HAP-1 (cell line): ENCODE measurements around the gene NEK4.

Source experiments
- DNase-seq, 2 experiments: peaks; one replicate each; pipeline ENCODE4 v3.0.0-alpha.2; 2016 to 2020; ENCODE audit warnings: low spot score in 2 of 2
- H3K27me3 ChIP-seq: fragments of 250-450 bp; sonication (Bioruptor Pico); 2 replicates; pipeline ENCODE4 v1.5.1; 2020; ENCODE audit warnings: low read depth, mild to moderate bottlenecking, moderate library complexity
- H3K36me3 ChIP-seq: fragments of 250-450 bp; sonication (Bioruptor Pico); replicated peaks from 2 replicates; pipeline ENCODE4 v1.5.1; 2020; ENCODE audit warnings: mild to moderate bottlenecking
- H3K4me1 ChIP-seq: fragments of 250-450 bp; sonication (Bioruptor Pico); 2 replicates; pipeline ENCODE4 v1.5.1; 2020; ENCODE audit warnings: mild to moderate bottlenecking
- H3K4me3 ChIP-seq: fragments of 250-450 bp; sonication (Bioruptor Pico); 2 replicates; pipeline ENCODE4 v1.5.1; 2020; ENCODE audit warnings: mild to moderate bottlenecking, moderate library complexity
- H3K9me3 ChIP-seq: fragments of 250-450 bp; sonication (Bioruptor Pico); 2 replicates; pipeline ENCODE4 v1.5.1; 2020; ENCODE audit warnings: mild to moderate bottlenecking, moderate library complexity
- in situ Hi-C: fragments of 300-500 bp; cut with MboI; formaldehyde crosslinking; loops from 3 replicates; pipeline ENCODE4 v1.14.3; 2020; ENCODE audit warnings: low sequenced_read_pairs, inconsistent platforms, mixed read lengths

The NEK4 gene

DNA sequence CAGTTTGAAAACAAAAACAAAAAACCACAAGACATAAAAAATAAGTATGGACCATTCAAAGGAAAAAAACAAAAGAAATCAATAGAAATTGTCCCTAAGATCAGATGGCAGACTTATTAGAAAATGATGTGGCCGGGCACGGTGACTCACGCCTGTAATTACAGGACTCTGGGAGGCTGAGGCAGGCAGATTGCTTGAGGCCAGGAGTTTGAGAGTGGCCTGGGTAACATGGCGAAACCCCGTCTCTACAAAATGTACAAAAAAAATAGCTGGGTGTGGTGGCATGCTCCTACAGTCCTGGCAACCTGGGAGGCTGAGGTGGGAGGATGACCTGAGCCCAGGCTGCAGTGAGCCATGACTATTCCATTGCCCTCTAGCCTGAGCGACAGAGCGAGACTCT, 48.2 kb downstream of the NEK4 start:
- Histone ChIP-seq H3K9me3 (no peaks in the 10 kb centered on the region), H3K4me1 (no peaks in the 10 kb centered on the region), H3K36me3 (peaks cover 4% of the 10 kb centered on the region), H3K4me3 (no peak overlapping the region), H3K27me3 (no peaks in the 10 kb centered on the region)
- in situ Hi-C loops: no loop called here
- no peak for DNase-seq

GRCh38 chr3:52721730-52722008, 49.1 kb downstream of the NEK4 start:
- H3K36me3 ChIP-seq: peaks cover 4% of the 10 kb centered on the region
- H3K4me1 ChIP-seq: no peaks in the 10 kb centered on the region
- H3K4me3 ChIP-seq: no peak overlapping the region
- H3K27me3 ChIP-seq: no peaks in the 10 kb centered on the region
- in situ Hi-C loops: no loop called here
- no peak for DNase-seq
- H3K9me3 ChIP-seq: no peaks in the 10 kb centered on the region

GRCh38 chr3:52721002-52721729, 49.6 kb downstream of the NEK4 start:
- Histone ChIP-seq H3K27me3 (no peaks in the 10 kb centered on the region), H3K36me3 (peaks cover 4% of the 10 kb centered on the region), H3K4me3 (no peak overlapping the region), H3K9me3 (no peaks in the 10 kb centered on the region), H3K4me1 (no peaks in the 10 kb centered on the region)
- DNase-seq: no peak
- in situ Hi-C loops: no loop called here

DNA sequence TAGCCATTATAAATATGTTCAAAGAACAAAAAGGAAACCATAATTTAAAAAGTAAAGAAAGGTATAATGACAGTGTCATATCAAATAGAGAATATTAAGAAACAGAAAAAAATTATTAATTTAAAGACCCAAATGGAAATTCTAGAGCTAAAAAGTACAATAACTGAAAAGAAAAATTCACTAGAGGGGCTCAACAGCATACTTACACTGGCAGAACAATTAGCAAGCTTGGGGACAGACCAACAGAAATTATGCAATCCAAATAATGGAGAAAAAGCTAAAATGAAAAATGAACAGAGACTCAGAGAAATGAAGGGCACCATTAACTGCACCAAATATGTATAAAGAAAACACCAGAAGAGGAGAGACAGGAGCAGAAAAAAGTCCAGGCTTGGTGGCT, 51.1 kb downstream of the NEK4 start:
- H3K27me3 ChIP-seq: no peaks in the 10 kb centered on the region
- H3K36me3 ChIP-seq: peaks cover 4% of the 10 kb centered on the region
- DNase-seq: no peak
- in situ Hi-C loops: no loop called here
- no peak overlapping the region for H3K4me3 ChIP-seq
- no peaks in the 10 kb centered on the region for H3K9me3 ChIP-seq
- no peaks in the 10 kb centered on the region for H3K4me1 ChIP-seq

DNA sequence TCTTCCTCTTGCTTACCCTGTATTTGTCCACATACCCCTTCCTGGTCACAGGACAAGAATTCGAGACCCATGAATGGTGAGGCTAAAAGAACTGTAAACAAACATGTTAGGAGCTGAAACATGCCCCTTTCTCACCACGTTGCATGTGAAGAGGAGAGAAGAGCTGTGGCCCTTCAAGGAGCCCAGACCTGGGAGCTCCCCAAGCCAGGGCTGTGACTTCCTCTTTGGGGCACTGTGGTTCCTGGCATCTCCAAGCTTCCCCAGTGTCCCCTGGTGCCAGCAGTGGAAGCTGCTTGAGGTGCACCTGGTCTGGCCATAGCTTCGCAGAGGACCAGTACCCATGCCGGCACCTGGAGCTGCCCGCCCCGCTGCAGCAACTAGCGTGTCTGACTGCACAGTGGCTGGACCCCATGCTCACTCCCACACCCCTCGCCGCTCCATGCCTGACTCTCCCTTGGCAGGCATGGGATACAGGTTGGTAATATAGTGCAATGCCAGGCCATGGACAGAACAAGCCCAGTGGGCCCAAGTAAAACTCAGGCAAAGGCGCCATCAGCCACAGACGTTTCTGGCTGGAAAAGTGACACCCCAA, 54.9 kb downstream of the NEK4 start:
- in situ Hi-C loops: no loop called here
- H3K27me3 ChIP-seq: no peaks in the 10 kb centered on the region
- H3K4me1 ChIP-seq: no peaks in the 10 kb centered on the region
- no peak overlapping the region for H3K4me3 ChIP-seq
- peaks cover 6% of the 10 kb centered on the region for H3K36me3 ChIP-seq
- no peaks in the 10 kb centered on the region for H3K9me3 ChIP-seq
- DNase-seq: no peak

DNA sequence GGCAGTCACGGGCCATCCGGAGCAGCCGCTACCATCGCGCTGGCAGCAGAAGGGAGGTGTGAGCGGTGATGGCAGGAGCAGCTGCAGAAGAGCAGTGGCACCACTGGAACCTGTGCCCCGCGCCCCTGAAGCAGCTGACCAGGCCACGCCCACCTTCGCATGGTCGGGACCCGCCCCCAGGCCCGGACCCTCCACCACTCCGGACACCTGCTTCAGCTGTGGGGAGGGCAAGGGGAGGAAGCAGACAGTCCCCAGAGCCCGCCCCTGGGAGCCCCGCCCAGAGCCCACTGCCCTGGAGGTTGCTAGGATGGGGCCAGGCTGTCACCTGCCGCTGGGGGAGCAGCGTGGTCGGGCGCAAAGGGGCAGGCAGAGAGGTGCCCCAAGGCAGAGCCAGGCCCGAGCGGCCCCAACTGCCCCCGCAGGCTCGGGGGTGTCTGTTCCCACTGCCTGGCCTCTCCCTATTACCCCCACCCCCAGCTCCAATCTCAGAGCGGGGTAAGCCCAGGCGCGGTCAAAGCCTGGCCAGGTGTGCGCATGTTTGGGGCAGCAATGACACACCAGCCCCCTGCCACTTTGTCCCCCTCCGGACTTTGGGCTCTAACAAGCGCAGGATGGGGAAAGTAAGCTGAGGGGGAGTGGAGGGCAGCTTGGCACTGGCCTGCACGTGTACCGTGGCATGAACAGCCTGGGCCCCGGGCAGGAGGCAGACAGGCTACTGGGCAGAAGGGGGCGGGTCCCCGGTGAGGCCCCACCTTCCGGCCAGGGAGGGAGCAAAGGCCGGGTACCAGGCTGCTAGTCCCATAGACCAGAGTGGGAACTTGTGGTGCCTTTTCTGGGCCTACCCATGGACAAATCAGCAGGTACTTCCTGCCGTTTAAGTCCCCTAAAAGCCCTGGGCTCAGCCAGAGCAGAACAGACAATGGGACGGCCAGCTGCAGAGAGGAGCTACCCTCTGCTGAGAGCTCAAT, 56.1 kb downstream of the NEK4 start:
- H3K4me3 ChIP-seq: no peak overlapping the region
- H3K36me3 ChIP-seq: peaks cover 10% of the 10 kb centered on the region
- no peaks in the 10 kb centered on the region for H3K4me1 ChIP-seq
- no peaks in the 10 kb centered on the region for H3K9me3 ChIP-seq
- H3K27me3 ChIP-seq: no peaks in the 10 kb centered on the region
- in situ Hi-C loops: no loop called here
- no peak for DNase-seq

GRCh38 chr3:52712291-52713212, 58.2 kb downstream of the NEK4 start:
- Histone ChIP-seq H3K4me3 (no peak overlapping the region), H3K9me3 (no peaks in the 10 kb centered on the region), H3K36me3 (peaks cover 15% of the 10 kb centered on the region), H3K27me3 (no peaks in the 10 kb centered on the region), H3K4me1 (peaks cover 3% of the 10 kb centered on the region)
- DNase-seq: no peak
- in situ Hi-C loops: no loop called here

GRCh38 chr3:52710512-52710911, 60.2 kb downstream of the NEK4 start:
- Histone ChIP-seq H3K9me3 (no peaks in the 10 kb centered on the region), H3K27me3 (no peaks in the 10 kb centered on the region), H3K4me1 (peaks cover 12% of the 10 kb centered on the region), H3K4me3 (no peak overlapping the region), H3K36me3 (peaks cover 15% of the 10 kb centered on the region)
- in situ Hi-C loops: no loop called here
- no peak for DNase-seq

DNA sequence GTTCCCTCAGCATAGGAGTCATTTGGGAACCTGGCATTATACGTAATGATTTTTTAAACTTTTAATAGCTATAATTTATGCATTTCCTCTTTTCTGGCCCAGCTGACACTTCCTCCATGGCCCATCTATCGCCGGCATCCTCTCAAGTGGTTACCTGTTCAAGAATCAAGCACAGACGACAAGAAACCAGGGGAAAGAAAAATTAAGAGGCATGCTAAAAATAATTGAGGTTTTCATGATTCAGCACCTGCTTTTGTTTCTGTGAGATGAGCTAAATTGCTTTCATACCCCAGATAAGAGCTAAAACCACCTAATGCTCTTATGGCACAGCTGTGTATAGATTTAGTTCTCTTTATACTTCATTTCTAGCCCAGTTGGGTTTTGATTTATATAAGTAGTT, 63.2 kb downstream of the NEK4 start:
- H3K36me3 ChIP-seq: peaks cover 23% of the 10 kb centered on the region
- DNase-seq: no peak
- peaks cover 21% of the 10 kb centered on the region for H3K4me1 ChIP-seq
- in situ Hi-C loops: no loop called here
- H3K4me3 ChIP-seq: peak overlapping the region; percentile 94
- no peaks in the 10 kb centered on the region for H3K27me3 ChIP-seq
- H3K9me3 ChIP-seq: no peaks in the 10 kb centered on the region

DNA sequence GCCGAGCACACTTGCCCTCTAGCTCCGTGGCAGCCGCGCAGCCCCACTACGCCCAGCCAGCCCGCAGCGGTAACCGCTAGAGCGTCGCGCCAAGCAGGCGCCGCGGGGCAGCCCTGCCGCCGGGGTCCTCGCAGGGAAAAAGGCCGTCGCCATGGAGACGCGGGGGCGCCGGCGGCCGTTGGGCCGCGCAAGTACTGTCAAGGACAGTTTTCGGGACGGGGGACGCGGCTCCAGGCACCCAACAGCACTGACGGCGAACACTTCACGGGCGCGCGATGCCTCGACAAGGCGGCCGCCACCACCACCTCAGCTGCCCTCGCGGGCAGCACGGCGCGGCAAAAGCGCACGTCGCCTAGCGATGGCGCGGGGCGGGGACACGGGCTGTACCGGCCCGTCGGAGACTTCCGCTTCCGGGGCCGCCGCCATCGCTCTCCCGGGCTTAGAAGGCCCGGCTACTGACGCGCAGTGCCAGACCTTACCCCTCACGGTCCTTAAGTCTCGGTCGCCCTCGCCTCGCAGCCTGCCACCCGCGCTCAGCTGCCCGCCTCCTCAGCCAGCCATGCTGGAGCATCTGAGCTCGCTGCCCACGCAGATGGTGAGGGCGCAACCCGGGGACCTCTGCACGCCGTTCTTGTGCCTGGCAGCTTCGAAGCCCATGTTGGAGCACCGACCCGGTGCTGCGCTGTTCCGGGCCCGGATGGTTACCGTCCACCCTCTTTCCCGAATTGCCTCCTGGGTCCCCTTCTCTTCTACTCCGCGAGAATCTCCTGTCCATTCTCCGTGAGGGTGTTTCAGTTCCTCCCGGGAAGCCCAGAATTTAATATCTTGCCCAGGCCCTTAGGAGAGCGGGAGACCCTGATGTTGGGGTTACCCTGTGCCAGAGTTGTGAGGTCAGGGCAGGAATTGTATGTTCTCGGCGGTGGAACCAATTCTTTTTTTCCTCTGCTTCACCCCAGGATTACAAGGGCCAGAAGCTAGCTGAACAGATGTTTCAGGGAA, 64.8 kb downstream of the NEK4 start, which contains the start of the genes GLT8D1 and SPCS1:
Gene GLT8D1 (minus strand): TSS at position 104 of the 999 bp plus-strand sequence. CDS start 5,331 bp downstream, outside the sequence.
Gene SPCS1 (plus strand): TSS at position 419 of the 999 bp plus-strand sequence. CDS start 141 bp downstream, at position 560.
- DNase-seq: peak; percentile 79 to 88
- Histone ChIP-seq H3K36me3 (peaks cover 20% of the 10 kb centered on the region), H3K27me3 (no peaks in the 10 kb centered on the region), H3K4me3 (peak within 1 kb of the TSS; percentile 94), H3K4me1 (peaks cover 21% of the 10 kb centered on the region), H3K9me3 (no peaks in the 10 kb centered on the region)
- in situ Hi-C loops: no loop called here

DNA sequence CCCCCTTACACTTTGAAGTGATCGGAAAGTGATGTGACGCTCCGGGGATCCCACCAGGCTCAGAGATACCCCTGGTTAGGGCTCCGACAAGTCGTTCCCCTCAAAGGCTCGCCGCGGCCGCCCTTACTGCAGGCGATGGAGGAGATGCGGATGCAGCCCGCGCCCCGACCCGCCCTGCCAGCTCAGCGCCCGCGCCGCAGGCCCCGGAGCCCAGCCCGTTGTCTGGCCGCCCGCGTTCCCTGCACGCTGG, 65.4 kb downstream of the NEK4 start:
- in situ Hi-C loops: no loop called here
- Histone ChIP-seq H3K27me3 (no peaks in the 10 kb centered on the region), H3K4me1 (peaks cover 21% of the 10 kb centered on the region)

GRCh38 chr3:52704611-52705437, 65.9 kb downstream of the NEK4 start:
- in situ Hi-C loops: no loop called here
- Histone ChIP-seq H3K9me3 (no peaks in the 10 kb centered on the region), H3K36me3 (peaks cover 19% of the 10 kb centered on the region), H3K4me1 (peaks cover 21% of the 10 kb centered on the region), H3K4me3 (peak overlapping the region; percentile 94), H3K27me3 (no peaks in the 10 kb centered on the region)
- peak in 1 of 2 experiments; percentile 41 for DNase-seq

More for the DNA sequence above, 65.4 kb downstream of the NEK4 start:
- Histone ChIP-seq H3K4me3 (peak overlapping the region; percentile 94), H3K9me3 (no peaks in the 10 kb centered on the region), H3K36me3 (peaks cover 20% of the 10 kb centered on the region)
- DNase-seq: no peak
